Stimulated activated naive CD8-positive, alpha-beta T cell treated with anti-CD3 and anti-CD28 coated beads, Interleukin-15, Interleukin-2, amounts not matched to agents 100 ng/mL and 50 ng/mL, for 24 hours (primary cell): ENCODE data around the gene ISOC2.
A peak's percentile ranks its signal among the peaks of the same experiment; 100 is the strongest.
"Not testable (repeated sequence)": the region's sequence is repeated elsewhere in the genome, so short reads cannot be mapped to it uniquely, and the experiment has no call there.

ENCODE experiments used
- H3K27ac Mint-ChIP-seq: one replicate; pipeline ENCODE4 v1.8.0; 2021; ENCODE audit warnings: mild to moderate bottlenecking, mixed read lengths
- H3K27me3 Mint-ChIP-seq: one replicate; pipeline ENCODE4 v1.8.0; 2021; ENCODE audit warnings: mixed read lengths
- H3K36me3 Mint-ChIP-seq: one replicate; pipeline ENCODE4 v1.8.0; 2021; ENCODE audit warnings: low read depth, mixed read lengths
- H3K4me1 Mint-ChIP-seq: one replicate; pipeline ENCODE4 v1.8.0; 2021; ENCODE audit warnings: low read depth, mixed read lengths
- H3K4me3 Mint-ChIP-seq: one replicate; pipeline ENCODE4 v1.8.0; 2021; ENCODE audit warnings: mild to moderate bottlenecking, mixed read lengths
- H3K9me3 Mint-ChIP-seq: one replicate; pipeline ENCODE4 v1.8.0; 2021; ENCODE audit warnings: mixed read lengths

The ISOC2 gene

GRCh38 chr19:55461259-55461973 is at the start of gene ISOC2:
Gene ISOC2 (minus strand): TSS chr19:55461642. CDS start chr19:55456486, 5,156 bp downstream.
- Mint-ChIP-seq H3K36me3 (no peaks in the 10 kb centered on the region), H3K4me3 (peak within 1 kb of the TSS; percentile 85)

GRCh38 chr19:55508120-55508519 is 46.7 kb upstream of the ISOC2 start:
- Mint-ChIP-seq H3K27ac (no peak overlapping the region), H3K36me3 (peaks cover 6% of the 10 kb centered on the region), H3K27me3 (peaks cover 4% of the 10 kb centered on the region), H3K9me3 (no peaks in the 10 kb centered on the region), H3K4me3 (no peak overlapping the region), H3K4me1 (peaks cover 11% of the 10 kb centered on the region)

More at GRCh38 chr19:55461259-55461973, at the start of gene ISOC2:
- Mint-ChIP-seq H3K9me3 (no peaks in the 10 kb centered on the region), H3K27ac (peak within 1 kb of the TSS; percentile 92), H3K27me3 (no peaks in the 10 kb centered on the region), H3K4me1 (peaks cover 24% of the 10 kb centered on the region)

GRCh38 chr19:55504981-55505380 is 43.5 kb upstream of the ISOC2 start:
- no peak overlapping the region for H3K27ac Mint-ChIP-seq

GRCh38 chr19:55504252-55504603 is 42.8 kb upstream of the ISOC2 start:
- Mint-ChIP-seq H3K9me3 (no peaks in the 10 kb centered on the region), H3K4me3 (peak overlapping the region; percentile 58), H3K4me1 (peaks cover 22% of the 10 kb centered on the region), H3K27me3 (no peaks in the 10 kb centered on the region), H3K36me3 (peaks cover 7% of the 10 kb centered on the region), H3K27ac (no peak overlapping the region)

More at GRCh38 chr19:55504981-55505380, 43.5 kb upstream of the ISOC2 start:
- Mint-ChIP-seq H3K27me3 (no peaks in the 10 kb centered on the region), H3K4me1 (peaks cover 22% of the 10 kb centered on the region), H3K4me3 (no peak overlapping the region), H3K9me3 (no peaks in the 10 kb centered on the region), H3K36me3 (peaks cover 7% of the 10 kb centered on the region)

- peak overlapping the region; percentile 76 for H3K27ac Mint-ChIP-seq
- peak overlapping the region; percentile 58 for H3K4me3 Mint-ChIP-seq
- peaks cover 22% of the 10 kb centered on the region for H3K4me1 Mint-ChIP-seq
- no peaks in the 10 kb centered on the region for H3K9me3 Mint-ChIP-seq
- peaks cover 7% of the 10 kb centered on the region for H3K36me3 Mint-ChIP-seq
- H3K27me3 Mint-ChIP-seq: no peaks in the 10 kb centered on the region
Observed at GRCh38 chr19:55503502-55504251, 42.2 kb upstream of the ISOC2 start.

- no peaks in the 10 kb centered on the region for H3K9me3 Mint-ChIP-seq
- peaks cover 22% of the 10 kb centered on the region for H3K4me1 Mint-ChIP-seq
- H3K27me3 Mint-ChIP-seq: no peaks in the 10 kb centered on the region
- peaks cover 7% of the 10 kb centered on the region for H3K36me3 Mint-ChIP-seq
- peak overlapping the region; percentile 8 for H3K4me3 Mint-ChIP-seq
- H3K27ac Mint-ChIP-seq: peak overlapping the region; percentile 76
Observed at GRCh38 chr19:55503157-55503501, 41.7 kb upstream of the ISOC2 start.

GRCh38 chr19:55502197-55502952 is 40.9 kb upstream of the ISOC2 start:
- Mint-ChIP-seq H3K4me3 (no peak overlapping the region), H3K27ac (peak overlapping the region; percentile 75), H3K27me3 (no peaks in the 10 kb centered on the region), H3K36me3 (peaks cover 7% of the 10 kb centered on the region), H3K4me1 (peaks cover 22% of the 10 kb centered on the region), H3K9me3 (no peaks in the 10 kb centered on the region)

GRCh38 chr19:55500368-55500952 is 39.0 kb upstream of the ISOC2 start:
- Mint-ChIP-seq H3K9me3 (no peaks in the 10 kb centered on the region), H3K36me3 (peaks cover 7% of the 10 kb centered on the region), H3K27me3 (no peaks in the 10 kb centered on the region), H3K27ac (no peak overlapping the region), H3K4me3 (no peak overlapping the region), H3K4me1 (peaks cover 22% of the 10 kb centered on the region)

- Mint-ChIP-seq H3K9me3 (no peaks in the 10 kb centered on the region), H3K27ac (no peak overlapping the region), H3K4me3 (no peak overlapping the region), H3K36me3 (peaks cover 4% of the 10 kb centered on the region), H3K27me3 (no peaks in the 10 kb centered on the region), H3K4me1 (peaks cover 18% of the 10 kb centered on the region)
Observed at GRCh38 chr19:55498246-55498840, 36.9 kb upstream of the ISOC2 start.

- Mint-ChIP-seq H3K36me3 (no peaks in the 10 kb centered on the region), H3K4me3 (no peak overlapping the region), H3K4me1 (peaks cover 13% of the 10 kb centered on the region), H3K9me3 (no peaks in the 10 kb centered on the region), H3K27ac (no peak overlapping the region), H3K27me3 (no peaks in the 10 kb centered on the region)
Observed at GRCh38 chr19:55497763-55498162, 36.3 kb upstream of the ISOC2 start.

- H3K27me3 Mint-ChIP-seq, H3K27ac Mint-ChIP-seq, H3K9me3 Mint-ChIP-seq, H3K36me3 Mint-ChIP-seq, H3K4me3 Mint-ChIP-seq, H3K4me1 Mint-ChIP-seq: not testable (repeated sequence)
Observed at GRCh38 chr19:55496820-55497219, 35.4 kb upstream of the ISOC2 start.

- H3K36me3 Mint-ChIP-seq: no peaks in the 10 kb centered on the region
- peaks cover 5% of the 10 kb centered on the region for H3K4me1 Mint-ChIP-seq
Observed at GRCh38 chr19:55495646-55496349, 34.4 kb upstream of the ISOC2 start.

GRCh38 chr19:55494172-55494761 is 32.8 kb upstream of the ISOC2 start:
- Mint-ChIP-seq H3K27ac (no peak overlapping the region), H3K27me3 (no peaks in the 10 kb centered on the region), H3K9me3 (no peaks in the 10 kb centered on the region), H3K4me1 (peaks cover 5% of the 10 kb centered on the region), H3K4me3 (peak overlapping the region; percentile 53), H3K36me3 (no peaks in the 10 kb centered on the region)

More at GRCh38 chr19:55495646-55496349, 34.4 kb upstream of the ISOC2 start:
- Mint-ChIP-seq H3K9me3 (no peaks in the 10 kb centered on the region), H3K27ac (no peak overlapping the region), H3K4me3 (no peak overlapping the region), H3K27me3 (no peaks in the 10 kb centered on the region)
